MM.1S (cell line): ENCODE results near the gene CARD8.

Experiments used
- DNase-seq: peaks from one replicate; pipeline ENCODE4 v3.0.0-alpha.2; 2015
- H2AFZ ChIP-seq: fragments of 300-600 bp; sonication (generic); 2 replicates; pipeline ENCODE4 v1.6.0; 2016; ENCODE audit warnings: antibody characterized with exemption, low read length
- H3F3A ChIP-seq: fragments of 300-600 bp; sonication (generic); 2 replicates; pipeline ENCODE4 v1.6.1; 2016; ENCODE audit warnings: mild to moderate bottlenecking, antibody characterized with exemption, low read length, moderate library complexity, mixed read lengths; ENCODE audit not compliant: insufficient read depth
- H3K27ac ChIP-seq: fragments of 300-600 bp; sonication (generic); 2 replicates; pipeline ENCODE4 v1.5.1; 2016; ENCODE audit warnings: mild to moderate bottlenecking, low read length
- H3K27me3 ChIP-seq: fragments of 300-600 bp; sonication (generic); replicated peaks from 2 replicates; pipeline ENCODE4 v1.6.0; 2016; ENCODE audit warnings: low read length; ENCODE audit not compliant: insufficient read depth
- H3K36me3 ChIP-seq: fragments of 300-600 bp; sonication (generic); replicated peaks from 2 replicates; pipeline ENCODE4 v1.6.1; 2016; ENCODE audit warnings: mild to moderate bottlenecking, low read length, mixed read lengths; ENCODE audit not compliant: insufficient read depth
- H3K4me1 ChIP-seq: fragments of 300-600 bp; sonication (generic); 2 replicates; pipeline ENCODE4 v1.6.1; 2016; ENCODE audit warnings: low read length, mixed read lengths
- H3K4me2 ChIP-seq: fragments of 300-600 bp; sonication (generic); 2 replicates; pipeline ENCODE4 v1.6.0; 2016; ENCODE audit warnings: low read depth, low read length
- H3K4me3 ChIP-seq: fragments of 300-600 bp; sonication (generic); 2 replicates; pipeline ENCODE4 v1.5.1; 2016; ENCODE audit warnings: low read length, mixed read lengths
- H3K79me2 ChIP-seq: fragments of 300-600 bp; sonication (generic); 2 replicates; pipeline ENCODE4 v1.6.1; 2016; ENCODE audit warnings: mixed run types, low read length, mixed read lengths
- H3K9ac ChIP-seq: fragments of 300-600 bp; sonication (generic); 2 replicates; pipeline ENCODE4 v1.6.1; 2016; ENCODE audit warnings: low read length, mixed read lengths
- H3K9me2 ChIP-seq: fragments of 300-600 bp; sonication (generic); replicated peaks from 2 replicates; pipeline ENCODE4 v1.6.1; 2016; ENCODE audit warnings: mild to moderate bottlenecking, low read length, mixed read lengths; ENCODE audit not compliant: insufficient read depth
- H3K9me3 ChIP-seq: fragments of 300-600 bp; sonication (generic); replicated peaks from 2 replicates; pipeline ENCODE4 v1.6.1; 2016; ENCODE audit warnings: mild to moderate bottlenecking, low read length, mixed read lengths; ENCODE audit not compliant: insufficient read depth
- H4K20me1 ChIP-seq: fragments of 300-600 bp; sonication (generic); 2 replicates; pipeline ENCODE4 v1.6.1; 2016; ENCODE audit warnings: mild to moderate bottlenecking, low read length, moderate library complexity, mixed read lengths; ENCODE audit not compliant: insufficient read depth
- EZH2 ChIP-seq: fragments of 300-600 bp; sonication (generic); optimal IDR thresholded peaks from 2 replicates; pipeline ENCODE3; 2017; ENCODE audit warnings: low read depth, mild to moderate bottlenecking, antibody characterized with exemption, low read length, mixed read lengths
- EZH2phosphoT487 ChIP-seq: fragments of 300-600 bp; sonication (generic); IDR thresholded peaks from 2 replicates; pipeline ENCODE4 v1.6.1; 2018; ENCODE audit warnings: antibody characterized with exemption, low read length
- TF ChIP-seq, protein P1 (sequence below): fragments of 300-600 bp; sonication (generic); IDR thresholded peaks from 2 replicates; pipeline ENCODE4 v1.5.1; 2016; ENCODE audit warnings: antibody characterized with exemption, low read length, mixed read lengths

Gene CARD8

DNA sequence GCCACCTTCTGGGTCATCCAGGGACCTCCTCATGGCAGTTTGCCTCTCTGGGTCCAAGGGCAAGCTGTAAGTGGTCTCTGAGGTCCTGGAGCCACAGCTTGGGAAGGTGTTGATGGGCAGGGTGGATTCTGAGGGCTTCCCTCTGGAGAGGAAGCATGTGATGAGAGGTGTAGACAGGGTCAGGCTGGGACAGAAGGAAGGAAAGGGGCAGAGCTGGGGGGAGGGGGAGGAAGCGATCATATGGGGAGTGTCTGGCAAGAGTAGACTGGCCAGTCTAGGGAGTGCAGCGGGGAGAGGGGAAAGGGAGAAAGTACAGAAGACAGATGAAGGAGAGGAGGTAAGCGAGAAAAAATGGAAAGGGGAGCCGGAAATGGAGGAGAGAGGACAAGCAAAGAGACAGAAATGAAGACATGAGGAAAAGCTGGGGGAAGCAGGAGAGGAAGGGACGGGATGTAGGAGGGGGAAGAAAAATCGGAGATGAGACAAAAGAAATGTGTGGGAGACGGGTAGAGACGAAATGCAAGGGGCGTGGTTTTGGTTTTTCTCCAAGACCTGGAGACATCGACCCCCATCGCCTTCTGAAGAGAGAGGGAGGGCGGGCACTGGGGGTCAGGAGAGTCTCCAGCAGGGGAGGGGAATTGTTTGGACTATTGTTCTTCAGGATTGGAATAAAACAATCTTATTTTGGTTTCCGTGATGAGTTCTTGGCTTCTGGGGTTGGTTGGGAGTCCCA, 58.6 kb downstream of the CARD8 start:
- H3K36me3 ChIP-seq: no peaks in the 10 kb centered on the region
- no peak overlapping the region for H3K9ac ChIP-seq
- H3K9me3 ChIP-seq: no peaks in the 10 kb centered on the region
- H3K4me2 ChIP-seq: no peak overlapping the region
- DNase-seq: no peak
- TF ChIP-seq, protein P1, sequence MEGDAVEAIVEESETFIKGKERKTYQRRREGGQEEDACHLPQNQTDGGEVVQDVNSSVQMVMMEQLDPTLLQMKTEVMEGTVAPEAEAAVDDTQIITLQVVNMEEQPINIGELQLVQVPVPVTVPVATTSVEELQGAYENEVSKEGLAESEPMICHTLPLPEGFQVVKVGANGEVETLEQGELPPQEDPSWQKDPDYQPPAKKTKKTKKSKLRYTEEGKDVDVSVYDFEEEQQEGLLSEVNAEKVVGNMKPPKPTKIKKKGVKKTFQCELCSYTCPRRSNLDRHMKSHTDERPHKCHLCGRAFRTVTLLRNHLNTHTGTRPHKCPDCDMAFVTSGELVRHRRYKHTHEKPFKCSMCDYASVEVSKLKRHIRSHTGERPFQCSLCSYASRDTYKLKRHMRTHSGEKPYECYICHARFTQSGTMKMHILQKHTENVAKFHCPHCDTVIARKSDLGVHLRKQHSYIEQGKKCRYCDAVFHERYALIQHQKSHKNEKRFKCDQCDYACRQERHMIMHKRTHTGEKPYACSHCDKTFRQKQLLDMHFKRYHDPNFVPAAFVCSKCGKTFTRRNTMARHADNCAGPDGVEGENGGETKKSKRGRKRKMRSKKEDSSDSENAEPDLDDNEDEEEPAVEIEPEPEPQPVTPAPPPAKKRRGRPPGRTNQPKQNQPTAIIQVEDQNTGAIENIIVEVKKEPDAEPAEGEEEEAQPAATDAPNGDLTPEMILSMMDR: no peak
- TF ChIP-seq EZH2phosphoT487: no peak
- TF ChIP-seq EZH2: no peak
- no peaks in the 10 kb centered on the region for H3K27me3 ChIP-seq
- no peaks in the 10 kb centered on the region for H3K4me1 ChIP-seq
- H3F3A ChIP-seq: no peaks in the 10 kb centered on the region
- no peak overlapping the region for H3K4me3 ChIP-seq
- no peaks in the 10 kb centered on the region for H3K79me2 ChIP-seq
- H4K20me1 ChIP-seq: no peaks in the 10 kb centered on the region
- no peaks in the 10 kb centered on the region for H3K9me2 ChIP-seq
- no peak overlapping the region for H2AFZ ChIP-seq
- no peak overlapping the region for H3K27ac ChIP-seq

- no peak overlapping the region for H2AFZ ChIP-seq
Observed at GRCh38 chr19:48196321-48196763, 59.4 kb downstream of the CARD8 start.

GRCh38 chr19:48194844-48195830, 60.6 kb downstream of the CARD8 start:
- Histone ChIP-seq H3F3A (no peaks in the 10 kb centered on the region), H3K79me2 (no peaks in the 10 kb centered on the region), H3K36me3 (no peaks in the 10 kb centered on the region), H3K4me1 (no peaks in the 10 kb centered on the region), H3K4me3 (no peak overlapping the region), H3K9ac (no peak overlapping the region), H4K20me1 (no peaks in the 10 kb centered on the region), H3K9me3 (no peaks in the 10 kb centered on the region), H3K27ac (no peak overlapping the region), H3K27me3 (no peaks in the 10 kb centered on the region), H3K9me2 (no peaks in the 10 kb centered on the region), H2AFZ (no peak overlapping the region), H3K4me2 (no peak overlapping the region)
- TF ChIP-seq EZH2 (no peak), EZH2phosphoT487 (no peak)
- TF ChIP-seq, protein P1: no peak
- no peak for DNase-seq

More at GRCh38 chr19:48196321-48196763, 59.4 kb downstream of the CARD8 start:
- no peaks in the 10 kb centered on the region for H3K27me3 ChIP-seq
- no peaks in the 10 kb centered on the region for H3F3A ChIP-seq
- no peak for DNase-seq
- H3K27ac ChIP-seq: no peak overlapping the region
- no peak overlapping the region for H3K4me3 ChIP-seq
- no peaks in the 10 kb centered on the region for H3K9me3 ChIP-seq
- H3K79me2 ChIP-seq: no peaks in the 10 kb centered on the region
- H3K9me2 ChIP-seq: no peaks in the 10 kb centered on the region
- H3K9ac ChIP-seq: no peak overlapping the region
- H3K4me2 ChIP-seq: no peak overlapping the region
- H3K4me1 ChIP-seq: no peaks in the 10 kb centered on the region
- H3K36me3 ChIP-seq: no peaks in the 10 kb centered on the region
- TF ChIP-seq EZH2phosphoT487 (no peak), EZH2 (no peak)
- TF ChIP-seq, protein P1: no peak
- no peaks in the 10 kb centered on the region for H4K20me1 ChIP-seq
